A673 (cell line): Measurements from ENCODE around the gene TTLL5. TPM values are rescaled to one million over a fixed set of nuclear protein-coding genes. Genes with fewer than 3 reads are reported as not detected.

Experiments
- BruUV-seq: library from RNA; stranded (reverse); fragments of 400-500 nt; replicated peaks from 2 replicates; lab custom pipeline; 2021; lab: Mats Ljungman, UMichigan
- CTCF ChIA-PET: fragments of 300-600 bp; sonication (Branson Sonifier 250); formaldehyde crosslinking; loops from one replicate; lab custom pipeline; 2022; ENCODE audit warnings: antibody characterized with exemption; lab: Charles Lee
- POLR2A ChIA-PET: fragments of 300-600 bp; sonication (Branson Sonifier 250); formaldehyde crosslinking; loops from one replicate; lab custom pipeline; 2022; ENCODE audit warnings: antibody characterized with exemption; ENCODE audit not compliant: low non-redundant PET; lab: Charles Lee
- DNase-seq: peaks from one replicate; pipeline ENCODE4 v3.0.0-alpha.2; 2015; ENCODE audit warnings: low spot score
- H3K27ac ChIP-seq: fragments of 200-600 bp; sonication (generic); 2 replicates; pipeline ENCODE4 v1.5.1; 2016; ENCODE audit warnings: mixed run types, low read depth, mild to moderate bottlenecking, mixed read lengths, antibody characterized with exemption, low read length; ENCODE audit not compliant: poor library complexity, severe bottlenecking
- H3K27me3 ChIP-seq: fragments of 200-600 bp; sonication (generic); replicated peaks from 2 replicates; pipeline ENCODE4 v1.6.1; 2017; ENCODE audit warnings: mixed run types, low read depth, mild to moderate bottlenecking, mixed read lengths, antibody characterized with exemption, low read length; ENCODE audit not compliant: insufficient read depth, poor library complexity
- H3K36me3 ChIP-seq: fragments of 200-600 bp; sonication (generic); 2 replicates; pipeline ENCODE4 v1.6.1; 2016; ENCODE audit warnings: mixed run types, mild to moderate bottlenecking, mixed read lengths, antibody characterized with exemption, low read length; ENCODE audit not compliant: insufficient read depth, poor library complexity, severe bottlenecking
- H3K4me1 ChIP-seq: fragments of 200-600 bp; sonication (generic); 2 replicates; pipeline ENCODE4 v1.6.1; 2017; ENCODE audit warnings: mixed run types, mild to moderate bottlenecking, mixed read lengths, antibody characterized with exemption, low read length; ENCODE audit not compliant: insufficient read depth, poor library complexity, severe bottlenecking
- H3K4me3 ChIP-seq: fragments of 200-600 bp; sonication (generic); 2 replicates; pipeline ENCODE4 v1.5.1; 2016; ENCODE audit warnings: low read depth, mixed run types, mild to moderate bottlenecking, mixed read lengths, low read length; ENCODE audit not compliant: poor library complexity, severe bottlenecking
- H3K9me3 ChIP-seq: fragments of 200-600 bp; sonication (generic); 2 replicates; pipeline ENCODE4 v1.6.1; 2016; ENCODE audit warnings: mixed run types, low read depth, mild to moderate bottlenecking, mixed read lengths, antibody characterized with exemption, low read length; ENCODE audit not compliant: poor library complexity, severe bottlenecking
- EZH2 ChIP-seq: fragments of 200-600 bp; sonication (generic); IDR thresholded peaks from 2 replicates; pipeline ENCODE4 v1.6.1; 2017; ENCODE audit warnings: borderline replicate concordance, low read depth, mild to moderate bottlenecking, mixed read lengths, antibody characterized with exemption, low read length; ENCODE audit not compliant: poor library complexity, severe bottlenecking
- intact Hi-C: fragments of 100-400 bp; cut with micrococcal nuclease; formaldehyde crosslinking; loops from one replicate; pipeline ENCODE4 v1.10.0; 2022; ENCODE audit not compliant: unreplicated experiment
- total RNA-seq: library from RNA; stranded (reverse); gene quantifications from 2 replicates; pipeline ENCODE4 v1.2.3, GENCODE V29; 2021
- TF ChIP-seq, protein P1 (sequence below): fragments of 300-800, 200-600 bp; sonication (generic); conservative IDR thresholded peaks from 2 replicates; pipeline ENCODE4 v1.5.1; 2017; ENCODE audit warnings: low read depth, mild to moderate bottlenecking, antibody characterized with exemption, low read length, moderate library complexity, mixed read lengths

TTLL5 gene
- total RNA-seq, 1 experiment from 2014 or later: 56.7 TPM

- no peak for DNase-seq
- CTCF ChIA-PET: interaction anchor here (0.6 to 2.8 kb wide), 5 partner anchors 10 to 197 kb away, joined by 3 to 22 read pairs (median 7); partner anchors contain the start of gene TGFB3
- Histone ChIP-seq H3K4me1 (peaks cover 10% of the 10 kb centered on the region), H3K36me3 (no peaks in the 10 kb centered on the region), H3K27ac (no peak overlapping the region), H3K9me3 (no peaks in the 10 kb centered on the region), H3K27me3 (no peaks in the 10 kb centered on the region), H3K4me3 (no peak overlapping the region)
- POLR2A ChIA-PET: no interaction called here
- TF ChIP-seq, protein P1, sequence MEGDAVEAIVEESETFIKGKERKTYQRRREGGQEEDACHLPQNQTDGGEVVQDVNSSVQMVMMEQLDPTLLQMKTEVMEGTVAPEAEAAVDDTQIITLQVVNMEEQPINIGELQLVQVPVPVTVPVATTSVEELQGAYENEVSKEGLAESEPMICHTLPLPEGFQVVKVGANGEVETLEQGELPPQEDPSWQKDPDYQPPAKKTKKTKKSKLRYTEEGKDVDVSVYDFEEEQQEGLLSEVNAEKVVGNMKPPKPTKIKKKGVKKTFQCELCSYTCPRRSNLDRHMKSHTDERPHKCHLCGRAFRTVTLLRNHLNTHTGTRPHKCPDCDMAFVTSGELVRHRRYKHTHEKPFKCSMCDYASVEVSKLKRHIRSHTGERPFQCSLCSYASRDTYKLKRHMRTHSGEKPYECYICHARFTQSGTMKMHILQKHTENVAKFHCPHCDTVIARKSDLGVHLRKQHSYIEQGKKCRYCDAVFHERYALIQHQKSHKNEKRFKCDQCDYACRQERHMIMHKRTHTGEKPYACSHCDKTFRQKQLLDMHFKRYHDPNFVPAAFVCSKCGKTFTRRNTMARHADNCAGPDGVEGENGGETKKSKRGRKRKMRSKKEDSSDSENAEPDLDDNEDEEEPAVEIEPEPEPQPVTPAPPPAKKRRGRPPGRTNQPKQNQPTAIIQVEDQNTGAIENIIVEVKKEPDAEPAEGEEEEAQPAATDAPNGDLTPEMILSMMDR: no peak
- no peak for TF ChIP-seq EZH2
- intact Hi-C loops: loop anchor here (5.0 kb wide), 1 partner anchor 76 kb away; the partner anchor contains the start of gene TGFB3
- BruUV-seq: no TSS peak
Observed at GRCh38 chr14:75906228-75906627, 245.2 kb downstream of the TTLL5 start.

DNA sequence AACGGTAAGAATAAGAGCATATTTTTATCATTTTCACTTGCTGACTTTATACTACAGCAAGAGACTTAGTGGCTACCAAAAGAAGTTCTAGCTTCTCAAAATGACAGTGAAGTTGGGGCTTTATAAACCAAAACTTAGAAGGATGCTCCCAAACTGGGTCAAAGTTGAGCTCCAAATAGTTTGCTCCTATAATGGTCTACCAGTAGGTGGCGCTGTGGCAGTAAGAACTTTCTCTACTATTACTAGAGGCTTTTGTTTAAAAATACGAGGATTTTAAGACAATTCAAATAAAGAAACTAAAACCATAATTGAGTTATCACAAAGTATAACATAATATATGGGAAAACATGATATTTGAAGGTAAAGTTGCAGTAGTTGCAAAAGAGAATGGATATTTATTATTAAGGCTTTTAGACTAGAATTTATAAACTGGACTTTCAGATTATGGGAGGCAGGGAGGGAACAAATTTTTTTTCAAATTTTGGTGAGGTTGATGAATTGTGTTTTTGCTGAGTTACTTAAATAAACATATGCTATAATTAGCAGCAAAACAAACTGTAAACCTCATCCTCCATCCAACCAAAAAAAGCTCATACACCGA, 245.7 kb downstream of the TTLL5 start:
- H3K9me3 ChIP-seq: no peaks in the 10 kb centered on the region
- CTCF ChIA-PET: interaction anchor here (0.5 to 2.8 kb wide), 6 partner anchors 9 to 198 kb away, joined by 3 to 22 read pairs (median 8); partner anchors contain the start of gene TGFB3
- H3K27me3 ChIP-seq: no peaks in the 10 kb centered on the region
- TF ChIP-seq EZH2: no peak
- TF ChIP-seq, protein P1: peak; percentile 93
- no peaks in the 10 kb centered on the region for H3K36me3 ChIP-seq
- POLR2A ChIA-PET: no interaction called here
- H3K27ac ChIP-seq: no peak overlapping the region
- no peak overlapping the region for H3K4me3 ChIP-seq
- BruUV-seq: no TSS peak
- peaks cover 10% of the 10 kb centered on the region for H3K4me1 ChIP-seq
- DNase-seq: peak; percentile 64
- intact Hi-C loops: loop anchor here (5.0 kb wide), 1 partner anchor 76 kb away; the partner anchor contains the start of gene TGFB3

- CTCF ChIA-PET: interaction anchor here (1.8 to 2.8 kb wide), 2 partner anchors 71 to 75 kb away, joined by 8 to 22 read pairs; partner anchors contain the start of gene TGFB3
Observed at GRCh38 chr14:75907756-75908359, 246.8 kb downstream of the TTLL5 start.

More at GRCh38 chr14:75907756-75908359, 246.8 kb downstream of the TTLL5 start:
- Histone ChIP-seq H3K36me3 (no peaks in the 10 kb centered on the region), H3K4me1 (peaks cover 10% of the 10 kb centered on the region), H3K27me3 (no peaks in the 10 kb centered on the region), H3K27ac (no peak overlapping the region), H3K9me3 (no peaks in the 10 kb centered on the region), H3K4me3 (no peak overlapping the region)
- POLR2A ChIA-PET: no interaction called here
- TF ChIP-seq, protein P1: no peak
- no peak for TF ChIP-seq EZH2
- intact Hi-C loops: loop anchor here (5.0 kb wide), 1 partner anchor 74 kb away; the partner anchor contains the start of gene TGFB3
- BruUV-seq: no TSS peak
- no peak for DNase-seq
